GM21390 (cell line): ENCODE data around the gene CYB5R4.

ENCODE experiments used
- ATAC-seq: cut with Tn5 transposase; IDR thresholded peaks from one replicate; pipeline ENCODE4 v1.9.1; 2021; ENCODE audit not compliant: unreplicated experiment

Gene CYB5R4

GRCh38 chr6:83976037-83976755, 116.7 kb downstream of the CYB5R4 start:
- no peak for ATAC-seq

GRCh38 chr6:83976871-83977270, 117.4 kb downstream of the CYB5R4 start:
- ATAC-seq: no peak

- ATAC-seq: no peak
These were observed 118.8 kb downstream of the CYB5R4 start for GRCh38 chr6:83978324-83978734.

GRCh38 chr6:83978997-83979396, 119.5 kb downstream of the CYB5R4 start:
- no peak for ATAC-seq

GRCh38 chr6:83984411-83984810, 124.9 kb downstream of the CYB5R4 start:
- ATAC-seq: no peak

- ATAC-seq: no peak
These were observed 125.8 kb downstream of the CYB5R4 start for GRCh38 chr6:83985308-83985713.

GRCh38 chr6:83985715-83986114, 126.2 kb downstream of the CYB5R4 start:
- ATAC-seq: no peak

GRCh38 chr6:83998021-83998584, 138.6 kb downstream of the CYB5R4 start:
- no peak for ATAC-seq

- ATAC-seq: no peak
These were observed 141.6 kb downstream of the CYB5R4 start for GRCh38 chr6:84001119-84001518.

GRCh38 chr6:84002226-84002625, 142.7 kb downstream of the CYB5R4 start:
- ATAC-seq: no peak

- no peak for ATAC-seq
These were observed 143.6 kb downstream of the CYB5R4 start for GRCh38 chr6:84003131-84003530.

GRCh38 chr6:84003654-84004053, 144.2 kb downstream of the CYB5R4 start:
- no peak for ATAC-seq

- ATAC-seq: no peak
These were observed 148.4 kb downstream of the CYB5R4 start for GRCh38 chr6:84007871-84008270.

GRCh38 chr6:84013354-84013753, 153.9 kb downstream of the CYB5R4 start:
- no peak for ATAC-seq

- no peak for ATAC-seq
These were observed 154.4 kb downstream of the CYB5R4 start for GRCh38 chr6:84013931-84014330.

GRCh38 chr6:84016029-84016428, 156.5 kb downstream of the CYB5R4 start:
- ATAC-seq: no peak
